GM21723 (cell line): ENCODE results near the gene MAD1L1.
"Not testable (repeated sequence)": the region's sequence is repeated elsewhere in the genome, so short reads cannot be mapped to it uniquely, and the experiment has no call there.

Experiments
- ATAC-seq: cut with Tn5 transposase; IDR thresholded peaks from one replicate; pipeline ENCODE4 v1.9.1; 2021; ENCODE audit warnings: mild to moderate bottlenecking, moderate library complexity; ENCODE audit not compliant: unreplicated experiment

Gene MAD1L1

GRCh38 chr7:1860881-1861798, 371.6 kb downstream of the MAD1L1 start:
- not testable (repeated sequence) for ATAC-seq

GRCh38 chr7:1859266-1860035, 373.3 kb downstream of the MAD1L1 start:
- ATAC-seq, result no peak

- no peak for ATAC-seq
Observed at GRCh38 chr7:1858435-1859265, 374.1 kb downstream of the MAD1L1 start.

GRCh38 chr7:1857487-1858421, 375.0 kb downstream of the MAD1L1 start:
- ATAC-seq, result no peak

- no peak for ATAC-seq
Observed at GRCh38 chr7:1856888-1857441, 375.8 kb downstream of the MAD1L1 start.

- ATAC-seq, result no peak
Observed at GRCh38 chr7:1856161-1856887, 376.4 kb downstream of the MAD1L1 start.

- ATAC-seq, result no peak
Observed at GRCh38 chr7:1855725-1856160, 377.0 kb downstream of the MAD1L1 start.

GRCh38 chr7:1854866-1855724, 377.6 kb downstream of the MAD1L1 start:
- ATAC-seq, result no peak

- ATAC-seq, result no peak
Observed at GRCh38 chr7:1853986-1854865, 378.5 kb downstream of the MAD1L1 start.

GRCh38 chr7:1853431-1853985, 379.2 kb downstream of the MAD1L1 start:
- no peak for ATAC-seq

- ATAC-seq, result no peak
Observed at GRCh38 chr7:1852517-1853430, 380.0 kb downstream of the MAD1L1 start.

- no peak for ATAC-seq
Observed at GRCh38 chr7:1851721-1852516, 380.8 kb downstream of the MAD1L1 start.

GRCh38 chr7:1850976-1851571, 381.7 kb downstream of the MAD1L1 start:
- no peak for ATAC-seq
